T-helper 1 cell treated with Interleukin-12 subunit alpha and Interleukin-12 subunit beta and Interleukin-4 antibody, amounts not matched to agents 30 μg/mL and 1 μg/mL, for 36 hours (primary cell): ENCODE data around the gene ARPC4.

ENCODE experiments used
- H3K27ac Mint-ChIP-seq: one replicate; pipeline ENCODE4 v1.8.0; 2021; ENCODE audit warnings: mild to moderate bottlenecking, mixed read lengths
- H3K27me3 Mint-ChIP-seq: one replicate; pipeline ENCODE4 v1.8.0; 2021; ENCODE audit warnings: low read depth, mixed read lengths
- H3K36me3 Mint-ChIP-seq: one replicate; pipeline ENCODE4 v1.8.0; 2021; ENCODE audit warnings: low read depth, mixed read lengths
- H3K4me1 Mint-ChIP-seq: one replicate; pipeline ENCODE4 v1.8.0; 2021; ENCODE audit warnings: low read depth, mixed read lengths
- H3K4me3 Mint-ChIP-seq: one replicate; pipeline ENCODE4 v1.8.0; 2021; ENCODE audit warnings: mild to moderate bottlenecking, moderate library complexity, mixed read lengths
- H3K9me3 Mint-ChIP-seq: one replicate; pipeline ENCODE4 v1.8.0; 2021; ENCODE audit warnings: mixed read lengths

ARPC4 gene

DNA sequence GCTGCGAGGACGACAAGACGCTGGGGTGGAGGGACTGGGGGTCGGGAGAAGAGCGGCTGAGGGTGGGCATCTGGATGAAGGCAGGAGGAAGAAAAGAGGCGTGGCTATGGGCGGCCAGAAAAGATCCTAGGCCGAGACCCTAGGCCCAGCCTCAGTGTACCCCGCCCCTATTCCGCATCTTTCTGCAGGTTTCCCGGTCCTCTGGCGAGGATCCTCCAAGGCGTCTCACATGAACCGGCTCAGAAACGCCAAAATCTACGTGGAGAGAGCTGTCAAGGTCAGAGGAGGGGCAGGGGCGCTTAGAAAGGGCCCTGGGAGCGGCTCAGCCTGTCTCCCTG, 17.5 kb downstream of the ARPC4 start:
- Mint-ChIP-seq H3K27ac (peak overlapping the region; percentile 27), H3K27me3 (no peaks in the 10 kb centered on the region), H3K4me3 (peak overlapping the region; percentile 70), H3K9me3 (no peaks in the 10 kb centered on the region), H3K4me1 (peaks cover 34% of the 10 kb centered on the region), H3K36me3 (peaks cover 32% of the 10 kb centered on the region)

DNA sequence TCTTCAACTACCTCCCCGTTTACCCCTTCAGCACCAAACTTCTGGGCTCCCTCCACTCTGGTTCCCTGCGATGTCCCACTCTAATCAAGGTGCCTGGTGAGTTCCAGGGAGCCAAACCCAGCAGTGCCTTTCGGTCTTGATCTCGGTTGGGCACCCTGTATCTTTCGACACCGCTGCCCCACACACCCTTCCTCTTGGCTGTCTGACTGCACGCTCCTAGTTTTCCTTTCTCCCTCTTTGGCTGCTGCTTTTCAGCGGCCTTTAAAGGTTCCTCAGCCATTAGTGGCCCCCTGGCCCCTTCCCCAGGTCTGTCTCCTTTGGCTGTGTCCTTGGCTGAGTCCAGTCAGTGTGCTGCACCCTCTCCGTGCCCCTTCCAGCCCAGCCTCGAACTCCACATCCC, 18.0 kb downstream of the ARPC4 start:
- Mint-ChIP-seq H3K9me3 (no peaks in the 10 kb centered on the region), H3K4me3 (peak overlapping the region; percentile 70), H3K36me3 (peaks cover 32% of the 10 kb centered on the region), H3K4me1 (peaks cover 34% of the 10 kb centered on the region), H3K27ac (peak overlapping the region; percentile 27), H3K27me3 (no peaks in the 10 kb centered on the region)

DNA sequence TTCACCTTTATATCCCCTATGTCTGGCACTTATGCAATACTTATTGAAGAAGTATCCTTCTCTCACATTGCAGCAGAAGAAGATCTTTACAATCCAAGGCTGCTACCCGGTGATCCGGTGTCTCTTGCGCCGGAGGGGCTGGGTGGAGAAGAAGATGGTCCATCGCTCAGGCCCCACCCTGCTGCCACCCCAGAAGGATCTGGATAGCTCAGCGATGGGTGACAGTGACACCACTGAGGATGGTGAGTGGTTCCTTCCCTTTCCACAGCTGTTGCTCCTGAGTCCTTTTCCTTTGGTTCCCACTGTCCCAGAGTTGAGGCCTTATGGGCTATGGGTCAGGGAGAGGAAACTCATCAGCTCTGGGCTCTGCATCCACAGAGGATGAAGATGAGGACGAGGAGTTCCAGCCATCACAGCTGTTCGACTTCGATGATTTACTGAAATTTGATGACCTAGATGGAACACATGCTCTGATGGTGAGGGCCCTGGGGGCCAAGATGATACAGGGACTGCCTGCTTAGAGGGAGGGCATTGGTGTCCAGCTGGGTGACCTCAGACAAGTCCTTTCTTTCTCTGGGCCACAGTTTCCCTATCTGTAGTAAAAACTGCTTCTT, 20.1 kb downstream of the ARPC4 start:
- H3K36me3 Mint-ChIP-seq = peaks cover 24% of the 10 kb centered on the region
- peak overlapping the region; percentile 28 for H3K27ac Mint-ChIP-seq
- no peak overlapping the region for H3K4me3 Mint-ChIP-seq
- H3K27me3 Mint-ChIP-seq = no peaks in the 10 kb centered on the region
- H3K9me3 Mint-ChIP-seq = no peaks in the 10 kb centered on the region
- H3K4me1 Mint-ChIP-seq = peaks cover 28% of the 10 kb centered on the region

DNA sequence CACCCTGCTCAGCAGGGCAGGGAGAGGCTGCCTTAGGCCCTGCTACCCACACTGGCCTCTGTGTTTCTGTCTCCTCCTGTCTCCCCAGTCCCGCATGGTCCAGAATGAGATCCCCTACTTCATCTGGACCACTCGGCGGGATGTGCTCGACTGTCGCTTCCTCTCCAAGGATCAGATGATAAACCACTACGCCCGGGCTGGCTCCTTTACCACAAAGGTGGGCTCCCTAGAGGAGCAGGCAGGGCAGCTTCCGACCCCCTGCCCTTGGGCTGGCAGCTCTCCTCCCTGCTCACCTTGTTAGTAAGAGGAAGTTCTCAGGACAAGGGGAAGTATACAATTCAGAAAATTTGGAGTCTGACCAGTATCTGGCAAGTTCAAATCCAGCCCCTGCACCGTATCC, 23.1 kb downstream of the ARPC4 start:
- Mint-ChIP-seq H3K4me3 (no peak overlapping the region), H3K4me1 (peaks cover 8% of the 10 kb centered on the region), H3K9me3 (no peaks in the 10 kb centered on the region), H3K27me3 (no peaks in the 10 kb centered on the region), H3K36me3 (peaks cover 28% of the 10 kb centered on the region), H3K27ac (no peak overlapping the region)

DNA sequence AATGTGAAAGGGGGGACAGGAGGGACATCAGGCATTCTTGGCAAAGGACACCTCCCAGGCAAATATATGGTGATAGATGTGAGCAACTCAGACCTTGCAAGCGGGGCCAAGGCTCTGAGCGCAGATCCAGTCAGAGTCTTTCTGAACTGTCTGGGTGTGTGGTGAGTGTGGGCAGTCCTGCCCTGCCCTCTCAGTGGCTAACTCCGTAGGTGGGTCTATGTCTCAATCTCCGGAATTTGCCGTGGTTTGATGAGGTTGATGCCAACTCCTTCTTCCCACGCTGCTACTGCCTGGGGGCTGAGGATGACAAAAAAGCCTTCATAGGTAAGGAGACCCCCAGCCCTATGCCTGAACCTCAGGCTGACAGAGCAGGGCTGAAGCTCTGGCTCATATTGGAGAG, 24.6 kb downstream of the ARPC4 start:
- Mint-ChIP-seq H3K4me1 (no peaks in the 10 kb centered on the region), H3K27ac (no peak overlapping the region), H3K27me3 (no peaks in the 10 kb centered on the region), H3K4me3 (no peak overlapping the region), H3K9me3 (no peaks in the 10 kb centered on the region), H3K36me3 (peaks cover 20% of the 10 kb centered on the region)

DNA sequence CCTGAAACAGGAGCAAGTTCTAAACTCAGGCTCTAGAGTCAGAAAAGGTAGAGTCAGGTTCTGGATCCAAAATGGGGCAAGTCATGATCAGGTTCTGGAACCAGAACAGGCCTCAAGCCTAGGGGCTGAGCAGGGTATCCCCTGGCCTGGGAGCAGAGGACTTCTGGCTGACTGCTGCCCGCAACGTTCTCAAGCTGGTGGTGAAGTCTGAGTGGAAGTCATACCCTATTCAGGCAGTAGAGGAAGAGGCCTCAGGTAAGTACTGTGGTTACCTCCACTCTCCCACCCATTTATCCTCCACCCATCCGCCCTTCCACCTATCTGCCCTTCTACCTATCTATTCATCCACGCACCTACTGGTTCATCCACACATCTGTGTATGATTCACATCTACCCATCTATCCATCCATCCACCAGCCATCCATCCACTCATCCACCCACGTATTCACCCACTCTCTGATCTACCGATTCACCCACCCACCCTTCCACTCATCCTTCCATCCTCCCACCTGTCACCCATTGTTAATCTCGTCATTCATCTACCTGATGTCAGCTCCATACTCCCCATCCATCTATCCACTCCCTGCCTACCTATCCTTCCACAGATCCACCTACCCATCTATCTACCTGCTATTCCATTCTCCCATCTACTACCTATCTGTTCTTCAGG, 25.9 kb downstream of the ARPC4 start:
- Mint-ChIP-seq H3K9me3 (no peaks in the 10 kb centered on the region), H3K27ac (no peak overlapping the region), H3K36me3 (peaks cover 14% of the 10 kb centered on the region), H3K27me3 (no peaks in the 10 kb centered on the region), H3K4me3 (no peak overlapping the region), H3K4me1 (no peaks in the 10 kb centered on the region)

DNA sequence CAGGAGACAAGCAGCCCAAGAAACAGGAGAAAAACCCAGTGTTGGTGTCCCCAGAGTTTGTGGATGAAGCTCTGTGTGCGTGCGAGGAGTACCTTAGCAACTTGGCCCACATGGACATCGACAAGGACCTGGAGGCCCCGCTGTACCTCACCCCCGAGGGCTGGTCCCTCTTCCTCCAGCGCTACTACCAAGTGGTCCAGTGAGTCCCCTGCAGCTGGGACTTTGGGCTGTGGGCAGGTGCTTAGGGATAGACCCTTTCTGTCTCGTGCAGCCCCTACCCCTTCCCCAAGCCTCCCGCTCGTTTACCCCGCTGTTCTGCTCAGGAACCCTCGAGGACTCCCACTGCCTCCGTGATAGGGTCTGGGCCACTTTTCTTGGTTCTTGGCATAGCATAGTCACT, 27.7 kb downstream of the ARPC4 start:
- Mint-ChIP-seq H3K27me3 (no peaks in the 10 kb centered on the region), H3K9me3 (no peaks in the 10 kb centered on the region), H3K36me3 (peaks cover 14% of the 10 kb centered on the region), H3K27ac (no peak overlapping the region), H3K4me3 (no peak overlapping the region), H3K4me1 (no peaks in the 10 kb centered on the region)

DNA sequence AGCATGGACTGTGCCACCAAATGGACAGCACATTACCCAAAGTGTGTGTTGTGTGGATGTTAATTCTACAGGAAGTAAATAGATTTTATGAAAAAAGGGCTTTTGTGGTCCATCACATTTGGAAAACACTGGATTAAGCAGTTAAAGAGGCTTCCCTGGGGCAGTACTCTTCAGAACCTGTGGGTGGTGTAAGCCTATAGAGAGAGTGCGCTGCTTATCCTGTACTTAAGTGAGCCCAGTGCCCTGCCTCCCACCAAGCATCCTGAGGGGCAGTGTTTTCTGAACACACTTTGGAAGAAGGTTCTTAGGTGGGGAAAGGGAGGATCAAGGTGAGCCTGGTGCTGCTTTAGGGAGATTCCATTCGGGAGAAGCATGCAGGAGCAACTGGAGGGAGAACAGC, 28.1 kb downstream of the ARPC4 start:
- Mint-ChIP-seq H3K9me3 (no peaks in the 10 kb centered on the region), H3K27me3 (no peaks in the 10 kb centered on the region), H3K27ac (no peak overlapping the region), H3K4me1 (no peaks in the 10 kb centered on the region), H3K4me3 (no peak overlapping the region), H3K36me3 (peaks cover 14% of the 10 kb centered on the region)

DNA sequence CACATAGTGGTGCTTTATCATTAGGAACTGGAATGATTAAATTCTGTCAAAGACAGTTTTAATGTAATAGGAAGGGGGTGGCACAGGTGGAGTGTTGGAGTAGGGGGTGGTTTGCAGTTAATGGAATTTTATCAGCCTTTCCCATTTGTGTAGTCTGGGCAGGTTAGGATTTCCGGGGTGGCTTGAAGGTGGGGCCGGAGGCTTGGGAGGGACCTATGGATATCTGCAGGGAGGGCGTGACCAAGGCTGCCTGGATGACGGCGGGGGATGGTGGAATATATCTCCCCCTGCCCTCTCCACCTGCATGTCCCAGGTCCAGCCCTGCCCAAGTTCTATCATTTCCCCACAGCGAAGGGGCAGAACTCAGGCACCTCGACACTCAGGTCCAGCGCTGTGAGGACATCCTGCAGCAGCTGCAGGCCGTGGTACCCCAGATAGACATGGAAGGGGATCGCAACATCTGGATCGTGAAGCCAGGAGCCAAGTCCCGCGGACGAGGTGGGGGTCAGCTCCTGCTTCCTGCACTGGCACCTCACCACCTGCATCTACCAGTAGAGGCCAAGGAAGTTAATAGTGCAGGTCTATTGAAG, 32.7 kb downstream of the ARPC4 start:
- Mint-ChIP-seq H3K9me3 (no peaks in the 10 kb centered on the region), H3K36me3 (peaks cover 13% of the 10 kb centered on the region), H3K4me3 (no peak overlapping the region), H3K27me3 (no peaks in the 10 kb centered on the region), H3K27ac (no peak overlapping the region), H3K4me1 (peaks cover 3% of the 10 kb centered on the region)

DNA sequence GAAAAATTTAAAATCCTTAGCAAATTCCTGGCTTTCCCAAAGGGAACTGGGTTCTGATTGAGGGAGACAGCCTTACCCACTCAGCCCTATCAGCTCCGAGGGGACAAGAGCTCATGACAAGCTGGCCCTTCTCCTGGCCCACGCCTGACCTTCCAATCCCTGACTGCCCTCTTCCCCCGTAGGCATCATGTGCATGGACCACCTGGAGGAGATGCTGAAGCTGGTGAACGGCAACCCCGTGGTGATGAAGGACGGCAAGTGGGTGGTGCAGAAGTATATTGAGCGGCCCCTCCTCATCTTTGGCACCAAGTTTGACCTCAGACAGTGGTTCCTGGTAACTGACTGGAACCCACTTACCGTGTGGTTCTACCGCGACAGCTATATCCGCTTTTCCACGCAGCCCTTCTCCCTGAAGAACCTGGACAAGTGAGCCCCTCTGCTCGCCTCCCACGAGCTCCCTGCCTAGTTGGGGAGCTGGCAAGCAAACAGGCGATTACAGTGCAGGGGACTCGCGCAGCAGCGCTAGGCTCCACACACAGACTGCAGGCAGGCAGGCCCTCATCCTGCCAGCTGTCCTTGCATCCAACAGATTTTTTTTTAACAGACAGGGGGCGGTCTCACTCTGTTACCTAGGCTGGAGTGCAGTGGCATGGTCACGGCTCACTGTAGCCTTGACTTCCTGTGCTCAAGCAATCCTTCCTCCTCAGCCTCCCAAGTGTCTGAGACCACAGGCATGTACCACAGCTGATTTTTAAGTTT, 34.1 kb downstream of the ARPC4 start:
- H3K27me3 Mint-ChIP-seq = no peaks in the 10 kb centered on the region
- no peak overlapping the region for H3K4me3 Mint-ChIP-seq
- H3K36me3 Mint-ChIP-seq = peaks cover 13% of the 10 kb centered on the region
- H3K27ac Mint-ChIP-seq = peak overlapping the region; percentile 19
- peaks cover 3% of the 10 kb centered on the region for H3K4me1 Mint-ChIP-seq
- H3K9me3 Mint-ChIP-seq = no peaks in the 10 kb centered on the region

DNA sequence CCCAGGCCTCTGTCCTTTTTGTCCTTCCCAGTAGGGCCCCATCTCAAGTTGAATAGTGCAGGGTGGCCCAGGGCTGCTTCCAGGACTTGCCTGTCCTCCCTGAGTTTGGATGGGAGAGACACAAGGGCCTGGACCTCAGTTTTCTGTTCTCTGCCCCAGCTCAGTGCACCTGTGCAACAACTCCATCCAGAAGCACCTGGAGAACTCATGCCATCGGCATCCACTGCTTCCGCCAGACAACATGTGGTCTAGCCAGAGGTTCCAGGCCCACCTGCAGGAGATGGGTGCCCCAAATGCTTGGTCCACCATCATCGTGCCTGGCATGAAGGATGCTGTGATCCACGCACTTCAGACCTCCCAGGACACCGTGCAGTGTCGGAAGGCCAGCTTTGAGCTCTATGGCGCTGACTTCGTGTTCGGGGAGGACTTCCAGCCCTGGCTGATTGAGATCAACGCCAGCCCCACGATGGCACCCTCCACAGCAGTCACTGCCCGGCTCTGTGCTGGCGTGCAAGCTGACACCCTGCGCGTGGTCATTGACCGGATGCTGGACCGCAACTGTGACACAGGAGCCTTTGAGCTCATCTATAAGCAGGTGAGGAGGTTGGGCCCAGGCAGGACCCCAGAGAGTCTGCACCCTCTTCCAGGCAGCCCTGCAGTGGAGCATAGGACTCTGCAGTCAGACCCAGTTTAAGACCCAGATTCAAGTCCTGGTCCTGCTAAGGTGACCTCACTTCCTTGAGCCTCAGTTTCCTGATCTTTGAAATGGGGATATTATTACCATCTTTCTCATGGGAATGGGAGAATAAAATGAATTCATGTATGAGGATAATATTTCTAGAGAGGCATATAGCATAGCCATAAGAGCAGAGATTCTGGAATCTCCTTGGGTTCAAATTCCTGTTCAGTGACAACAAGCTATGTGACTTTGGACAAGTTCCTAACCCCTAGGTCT, 36.2 kb downstream of the ARPC4 start:
- Mint-ChIP-seq H3K9me3 (no peaks in the 10 kb centered on the region), H3K4me1 (peaks cover 3% of the 10 kb centered on the region), H3K27ac (no peak overlapping the region), H3K4me3 (no peak overlapping the region), H3K36me3 (peaks cover 13% of the 10 kb centered on the region), H3K27me3 (no peaks in the 10 kb centered on the region)

DNA sequence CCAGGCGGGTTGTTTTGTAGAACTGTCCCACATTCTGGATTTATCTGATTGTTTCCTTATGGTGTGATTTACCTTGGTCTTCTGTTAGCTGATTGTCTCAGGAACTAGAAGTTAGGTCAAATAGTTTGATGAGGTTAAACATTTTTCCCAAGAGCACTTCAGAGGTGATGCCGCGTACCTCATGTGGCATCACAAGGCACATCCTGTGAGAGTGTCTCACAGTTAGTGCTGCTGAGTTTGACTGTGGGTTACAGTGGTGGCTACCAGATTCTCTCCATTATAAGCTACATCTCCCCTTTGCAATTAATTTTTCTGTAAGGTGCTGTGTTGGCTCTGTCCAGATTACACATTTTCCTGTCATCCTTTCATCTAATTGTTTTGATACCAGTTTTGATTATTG, 38.4 kb downstream of the ARPC4 start:
- peaks cover 3% of the 10 kb centered on the region for H3K4me1 Mint-ChIP-seq
- H3K9me3 Mint-ChIP-seq = no peaks in the 10 kb centered on the region
- H3K4me3 Mint-ChIP-seq = no peak overlapping the region
- H3K36me3 Mint-ChIP-seq = peaks cover 21% of the 10 kb centered on the region
- no peaks in the 10 kb centered on the region for H3K27me3 Mint-ChIP-seq
- H3K27ac Mint-ChIP-seq = no peak overlapping the region

DNA sequence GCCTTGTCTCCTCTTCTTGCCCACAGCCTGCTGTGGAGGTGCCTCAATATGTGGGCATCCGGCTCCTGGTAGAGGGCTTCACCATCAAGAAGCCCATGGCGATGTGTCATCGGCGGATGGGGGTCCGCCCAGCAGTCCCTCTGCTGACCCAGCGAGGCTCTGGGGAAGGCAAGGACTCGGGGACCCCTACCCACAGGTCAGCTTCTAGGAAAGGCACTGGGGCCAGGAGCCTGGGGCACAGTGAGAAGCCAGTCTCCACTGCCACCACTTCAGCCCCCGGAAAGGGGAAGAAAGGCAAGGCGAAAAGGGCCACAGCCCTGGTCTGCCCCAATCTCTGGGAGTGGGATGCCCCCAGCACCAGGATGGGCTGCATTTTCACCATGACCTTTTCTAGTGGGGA, 40.2 kb downstream of the ARPC4 start:
- H3K27ac Mint-ChIP-seq = no peak overlapping the region
- no peak overlapping the region for H3K4me3 Mint-ChIP-seq

More for the DNA sequence above, 40.2 kb downstream of the ARPC4 start:
- Mint-ChIP-seq H3K36me3 (peaks cover 16% of the 10 kb centered on the region), H3K27me3 (no peaks in the 10 kb centered on the region), H3K9me3 (no peaks in the 10 kb centered on the region), H3K4me1 (no peaks in the 10 kb centered on the region)
